GM23338 (cell line): ENCODE results near the gene CIC. TPM values are rescaled to one million over a fixed set of nuclear protein-coding genes. Genes with fewer than 3 reads are reported as not detected.

Experiments used
- ATAC-seq: fragments of 200-7000 bp; cut with Tn5 transposase; 3 replicates; pipeline ENCODE4 v1.9.1; 2020
- DNase-seq: peaks from one replicate; pipeline ENCODE4 v3.0.0-alpha.2; 2015; ENCODE audit warnings: low spot score
- H2AFZ ChIP-seq: fragments of 200-600 bp; sonication (generic); 2 replicates; pipeline ENCODE4 v1.8.0; 2016; ENCODE audit warnings: antibody characterized with exemption, mild to moderate bottlenecking, moderate library complexity
- H3F3A ChIP-seq: fragments of 200-600 bp; sonication (generic); replicated peaks from 2 replicates; pipeline ENCODE4 v1.8.0; 2017; ENCODE audit warnings: antibody characterized with exemption, mixed run types, low read depth
- H3K27ac ChIP-seq: fragments of 200-600 bp; sonication (generic); 2 replicates; pipeline ENCODE4 v1.6.1; 2016; ENCODE audit warnings: low read depth
- H3K27me3 ChIP-seq: fragments of 200-600 bp; sonication (generic); 2 replicates; pipeline ENCODE4 v1.8.0; 2016; ENCODE audit warnings: mild to moderate bottlenecking, mixed run types, moderate library complexity; ENCODE audit not compliant: insufficient read depth
- H3K36me3 ChIP-seq: fragments of 200-600 bp; sonication (generic); 2 replicates; pipeline ENCODE4 v1.8.0; 2016; ENCODE audit warnings: mild to moderate bottlenecking; ENCODE audit not compliant: insufficient read depth
- H3K4me1 ChIP-seq: fragments of 200-600 bp; sonication (generic); 2 replicates; pipeline ENCODE4 v1.8.0; 2016; ENCODE audit warnings: mild to moderate bottlenecking, moderate library complexity; ENCODE audit not compliant: insufficient read depth
- H3K4me2 ChIP-seq: fragments of 200-600 bp; sonication (generic); 2 replicates; pipeline ENCODE4 v1.7.1; 2017; ENCODE audit warnings: mixed run types
- H3K4me3 ChIP-seq: fragments of 200-600 bp; sonication (generic); 2 replicates; pipeline ENCODE4 v1.6.1; 2016; ENCODE audit warnings: mixed run types
- H3K79me2 ChIP-seq: fragments of 200-600 bp; sonication (generic); replicated peaks from 2 replicates; pipeline ENCODE4 v1.8.0; 2017; ENCODE audit warnings: mild to moderate bottlenecking; ENCODE audit not compliant: insufficient read depth
- H3K9me2 ChIP-seq: fragments of 200-600 bp; sonication (generic); 2 replicates; pipeline ENCODE4 v1.8.0; 2017; ENCODE audit not compliant: insufficient read depth
- H4K20me1 ChIP-seq: fragments of 200-600 bp; sonication (generic); replicated peaks from 2 replicates; pipeline ENCODE4 v1.8.0; 2017; ENCODE audit warnings: mild to moderate bottlenecking; ENCODE audit not compliant: insufficient read depth
- H3K27ac Mint-ChIP-seq: 2 replicates; pipeline ENCODE4 v1.8.0; 2020; ENCODE audit warnings: inconsistent platforms, mild to moderate bottlenecking, moderate library complexity, mixed read lengths
- H3K27me3 Mint-ChIP-seq: 3 replicates; pipeline ENCODE4 v1.8.0; 2022; ENCODE audit warnings: low read depth, mild to moderate bottlenecking, moderate library complexity, mixed read lengths, inconsistent platforms; ENCODE audit not compliant: insufficient read depth, poor library complexity
- H3K36me3 Mint-ChIP-seq: 3 replicates; pipeline ENCODE4 v1.8.0; 2021; ENCODE audit warnings: low read depth, mild to moderate bottlenecking, inconsistent platforms, moderate library complexity, mixed read lengths
- H3K4me1 Mint-ChIP-seq: 3 replicates; pipeline ENCODE4 v1.8.0; 2020; ENCODE audit warnings: mild to moderate bottlenecking, inconsistent platforms, mixed read lengths
- H3K4me3 Mint-ChIP-seq: 3 replicates; pipeline ENCODE4 v1.8.0; 2021; ENCODE audit warnings: moderate library complexity, mild to moderate bottlenecking, inconsistent platforms, mixed read lengths
- H3K9me3 Mint-ChIP-seq: 3 replicates; pipeline ENCODE4 v1.8.0; 2020; ENCODE audit warnings: moderate library complexity, mild to moderate bottlenecking, inconsistent platforms, mixed read lengths
- CREB1 ChIP-seq: fragments of 250-450 bp; sonication (Bioruptor Pico); IDR thresholded peaks from 2 replicates; pipeline ENCODE4 v1.5.0; 2020; ENCODE audit warnings: low read depth, mild to moderate bottlenecking, moderate library complexity
- CTCF ChIP-seq, 2 experiments: fragments of 200-600 bp in 1 of 2; sonication (generic) in 1 of 2; conservative IDR thresholded peaks; 2 replicates each; pipeline versions ENCODE4 v1.5.1 to v1.6.1; 2016 to 2017; ENCODE audit warnings: antibody characterized with exemption in 2 of 2, low read depth in 2 of 2, mild to moderate bottlenecking in 2 of 2, moderate library complexity in 1 of 2
- EZH2 ChIP-seq: fragments of 200-600 bp; sonication (generic); IDR thresholded peaks from one replicate; pipeline ENCODE4 v1.8.0; 2017; ENCODE audit warnings: antibody characterized with exemption, mild to moderate bottlenecking, low read depth; ENCODE audit not compliant: unreplicated experiment
- JUNB ChIP-seq: IDR thresholded peaks from one replicate; pipeline ENCODE4 v1.6.1; 2016; ENCODE audit warnings: antibody characterized with exemption; ENCODE audit not compliant: unreplicated experiment
- NANOG ChIP-seq: IDR thresholded peaks from 2 replicates; pipeline ENCODE4 v1.6.1; 2016; ENCODE audit warnings: antibody characterized with exemption, borderline replicate concordance
- POLR2AphosphoS5 ChIP-seq: IDR thresholded peaks from 2 replicates; pipeline ENCODE4 v1.6.1; 2016; ENCODE audit warnings: antibody characterized with exemption, low read depth
- STAT1 ChIP-seq: IDR thresholded peaks from one replicate; pipeline ENCODE4 v1.6.1; 2016; ENCODE audit warnings: antibody characterized with exemption; ENCODE audit not compliant: unreplicated experiment
- ZNF331 ChIP-seq: fragments of 250-450 bp; sonication (Bioruptor Pico); IDR thresholded peaks from 2 replicates; pipeline ENCODE4 v1.5.0; 2020; ENCODE audit warnings: low read depth, mild to moderate bottlenecking, moderate library complexity
- ZNF462 ChIP-seq: fragments of 250-450 bp; sonication (Bioruptor Pico); IDR thresholded peaks from 2 replicates; pipeline ENCODE4 v1.5.0; 2020; ENCODE audit warnings: mild to moderate bottlenecking, moderate library complexity
- polyA plus RNA-seq: library from polyadenylated mRNA; unstranded; fragments of >200 nt; fragmentation: Nextera tagmentation; extraction: Ambion mirVana; gene quantifications from 2 replicates; pipeline ENCODE4 v1.2.1, GENCODE V29; 2016
- total RNA-seq: library from RNA; depleted of rRNA; stranded (reverse); fragments of >200 nt; shearing (Covaris generic); gene quantifications from 2 replicates; pipeline ENCODE4 v1.2.3, GENCODE V29; 2014

CIC gene
- total and polyA plus RNA-seq, 2 experiments from 2014 or later = 13.2 to 42.0 TPM

GRCh38 chr19:42317535-42317934 lies 48.5 kb downstream of the CIC start:
- H3K9me3 Mint-ChIP-seq = no peaks in the 10 kb centered on the region
- peaks cover 5% of the 10 kb centered on the region; the same call in 1 of the 2 replicates for H3K4me1 ChIP-seq
- no peak overlapping the region for H3K4me3 ChIP-seq
- no peak overlapping the region for H3K27ac ChIP-seq
- no peaks in the 10 kb centered on the region for H4K20me1 ChIP-seq
- peaks cover 15% of the 10 kb centered on the region for H3K27me3 ChIP-seq
- H3K27me3 Mint-ChIP-seq = peaks cover 23% of the 10 kb centered on the region
- no peaks in the 10 kb centered on the region for H3K9me2 ChIP-seq
- no peak overlapping the region for H2AFZ ChIP-seq
- DNase-seq (no peak), ATAC-seq (no peak)
- H3K4me2 ChIP-seq = no peak overlapping the region
- no peaks in the 10 kb centered on the region for H3K79me2 ChIP-seq
- no peaks in the 10 kb centered on the region for H3K36me3 ChIP-seq
- H3K27ac Mint-ChIP-seq = no peak overlapping the region
- no peaks in the 10 kb centered on the region for H3K36me3 Mint-ChIP-seq
- H3K4me1 Mint-ChIP-seq = peaks cover 15% of the 10 kb centered on the region
- H3F3A ChIP-seq = 0 out of 2 replicates have a peak, but pooled peaks cover 11% of the 10 kb centered on the region
- peak in 1 of 2 experiments; percentile 35; a peak in 1 of 4 replicates for TF ChIP-seq CTCF (conservative IDR thresholded peaks at IDR 0.05; ENCODE audit: low read depth in 2 of 2)
- TF ChIP-seq CREB1 (CRISPR knock-in tag) = no peak
- no peak for TF ChIP-seq STAT1
- TF ChIP-seq POLR2AphosphoS5 = no peak
- no peak overlapping the region for H3K4me3 Mint-ChIP-seq

GRCh38 chr19:42322305-42322704 lies 53.3 kb downstream of the CIC start:
- H3F3A ChIP-seq = peaks cover 6% of the 10 kb centered on the region
- 0 out of 2 replicates have a peak, but pooled peaks cover 6% of the 10 kb centered on the region for H3K4me1 ChIP-seq
- Mint-ChIP-seq H3K9me3 (no peaks in the 10 kb centered on the region), H3K4me3 (no peak overlapping the region; the same call in 2 of the 3 replicates), H3K4me1 (peaks cover 14% of the 10 kb centered on the region), H3K27me3 (peaks cover 20% of the 10 kb centered on the region), H3K36me3 (no peaks in the 10 kb centered on the region), H3K27ac (no peak overlapping the region)
- DNase-seq = no peak
- peaks cover 10% of the 10 kb centered on the region for H3K79me2 ChIP-seq
- H3K27ac ChIP-seq = no peak overlapping the region
- H3K36me3 ChIP-seq = no peaks in the 10 kb centered on the region
- no peak overlapping the region for H3K4me2 ChIP-seq
- peaks cover 14% of the 10 kb centered on the region for H3K27me3 ChIP-seq
- H4K20me1 ChIP-seq = no peaks in the 10 kb centered on the region
- ATAC-seq = no peak
- H2AFZ ChIP-seq = no peak overlapping the region
- no peak for TF ChIP-seq ZNF331 (CRISPR knock-in tag)
- no peak for TF ChIP-seq CTCF (conservative IDR thresholded peaks at IDR 0.05; ENCODE audit: low read depth in 2 of 2)
- TF ChIP-seq NANOG = no peak
- no peak for TF ChIP-seq STAT1
- TF ChIP-seq EZH2 = no peak
- TF ChIP-seq JUNB = no peak
- TF ChIP-seq ZNF462 = no peak
- H3K9me2 ChIP-seq = no peaks in the 10 kb centered on the region
- no peak overlapping the region for H3K4me3 ChIP-seq
